Measurements from ENCODE around the gene RNASE12.

GRCh38 chr14:20630340-20631022 lies 39.3 kb upstream of the RNASE12 start:
- TF ChIP-seq FOSL1 (IDR thresholded peaks at IDR 0.05; ENCODE audit: low read depth) (no peak), CTCF (IDR thresholded peaks at IDR 0.05 in 2 of 3, conservative IDR thresholded peaks at IDR 0.05 in 1 of 3; ENCODE audit: borderline replicate concordance in 1 of 3, insufficient read depth in 1 of 3, low read depth in 2 of 3, low read length in 2 of 3) (no peak), POLR2A (IDR thresholded peaks at IDR 0.05; ENCODE audit: borderline replicate concordance, extremely low read depth, insufficient read depth, insufficient read length) (no peak), CBX3 (IDR thresholded peaks at IDR 0.05; ENCODE audit: low read depth) (peak; percentile 43; the same call in 1 of the 2 replicates)

Data from HCT116 (cell line).